AG09319 (cell line): Measurements from ENCODE around the gene PRR5.
"Not testable (repeated sequence)": the region's sequence is repeated elsewhere in the genome, so short reads cannot be mapped to it uniquely, and the experiment has no call there.

Experiments used
- DNase-seq: peaks from one replicate; pipeline ENCODE4 v3.0.0-alpha.2; 2010; ENCODE audit warnings: low read depth; ENCODE audit errors: extremely low read depth
- TF ChIP-seq, protein P1 (sequence below): IDR thresholded peaks from 2 replicates; pipeline ENCODE4 v1.5.1; 2011; ENCODE audit warnings: low read depth, mild to moderate bottlenecking, inconsistent platforms, low read length, moderate library complexity

Gene PRR5

DNA sequence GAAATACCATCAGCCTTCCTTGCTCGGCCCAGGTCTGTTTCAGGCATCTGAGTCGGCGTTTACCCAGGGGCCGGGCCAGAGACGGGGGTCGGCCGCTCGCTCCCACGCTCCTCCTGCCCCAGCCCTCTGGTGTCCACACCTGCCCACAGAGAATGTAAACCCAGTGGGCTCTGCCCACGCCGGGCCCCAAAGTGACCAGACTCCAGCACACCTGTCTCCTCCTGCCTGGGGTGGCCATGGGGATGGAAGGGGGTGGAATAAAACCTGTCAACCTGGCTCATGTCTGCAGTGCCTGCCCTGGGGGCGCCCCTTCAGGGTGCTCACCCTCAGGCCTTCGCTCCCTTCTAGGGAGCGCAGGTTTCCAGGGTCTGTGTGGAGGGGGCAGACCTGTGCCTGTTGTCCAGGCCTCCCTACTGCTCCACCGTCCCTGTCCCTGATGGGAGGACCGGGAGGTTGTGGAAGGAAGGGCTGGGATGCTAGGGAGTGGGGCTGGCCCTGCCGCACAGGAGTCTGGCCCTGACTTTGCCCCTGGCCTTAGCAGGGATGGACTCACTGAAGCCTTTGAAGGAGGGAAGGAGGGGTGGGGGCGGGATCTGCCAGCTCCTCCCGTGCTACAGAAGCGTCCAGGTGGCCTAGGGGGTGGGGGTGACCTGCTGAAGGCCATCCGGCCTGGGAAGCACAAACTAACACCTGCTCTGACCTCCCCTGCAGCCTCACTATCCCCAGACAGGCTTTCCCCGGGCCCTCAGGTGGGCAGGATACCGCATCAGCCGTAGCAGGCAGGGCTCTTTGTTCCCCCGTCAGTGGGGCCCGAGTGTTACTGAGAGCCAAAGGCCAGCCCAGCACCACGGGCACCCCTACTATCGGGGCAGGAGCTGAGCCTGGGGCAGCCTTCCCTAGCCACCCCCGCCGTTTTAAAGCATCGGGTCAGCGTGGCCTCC is 35.7 kb downstream of the PRR5 start:
- TF ChIP-seq, protein P1, sequence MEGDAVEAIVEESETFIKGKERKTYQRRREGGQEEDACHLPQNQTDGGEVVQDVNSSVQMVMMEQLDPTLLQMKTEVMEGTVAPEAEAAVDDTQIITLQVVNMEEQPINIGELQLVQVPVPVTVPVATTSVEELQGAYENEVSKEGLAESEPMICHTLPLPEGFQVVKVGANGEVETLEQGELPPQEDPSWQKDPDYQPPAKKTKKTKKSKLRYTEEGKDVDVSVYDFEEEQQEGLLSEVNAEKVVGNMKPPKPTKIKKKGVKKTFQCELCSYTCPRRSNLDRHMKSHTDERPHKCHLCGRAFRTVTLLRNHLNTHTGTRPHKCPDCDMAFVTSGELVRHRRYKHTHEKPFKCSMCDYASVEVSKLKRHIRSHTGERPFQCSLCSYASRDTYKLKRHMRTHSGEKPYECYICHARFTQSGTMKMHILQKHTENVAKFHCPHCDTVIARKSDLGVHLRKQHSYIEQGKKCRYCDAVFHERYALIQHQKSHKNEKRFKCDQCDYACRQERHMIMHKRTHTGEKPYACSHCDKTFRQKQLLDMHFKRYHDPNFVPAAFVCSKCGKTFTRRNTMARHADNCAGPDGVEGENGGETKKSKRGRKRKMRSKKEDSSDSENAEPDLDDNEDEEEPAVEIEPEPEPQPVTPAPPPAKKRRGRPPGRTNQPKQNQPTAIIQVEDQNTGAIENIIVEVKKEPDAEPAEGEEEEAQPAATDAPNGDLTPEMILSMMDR, result no peak
- DNase-seq, result no peak

DNA sequence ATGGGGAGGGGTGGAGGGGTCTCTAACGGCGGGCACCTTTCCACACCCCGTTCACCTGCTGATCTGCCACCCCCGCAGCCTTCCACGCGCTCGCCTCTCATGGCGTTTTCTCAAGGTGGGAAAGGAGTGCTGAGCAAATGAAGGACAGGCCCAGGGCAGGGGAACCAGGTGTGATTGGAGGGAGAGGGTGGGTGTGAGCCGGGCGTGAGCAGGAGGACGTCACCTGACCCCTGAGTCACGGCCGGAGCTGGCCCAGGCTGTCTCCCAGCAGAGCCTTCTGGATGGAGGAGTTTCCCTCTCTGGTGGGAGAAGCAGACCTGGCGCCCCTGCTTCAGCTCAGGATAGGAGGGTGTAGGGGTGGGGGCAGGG is 36.3 kb downstream of the PRR5 start:
- TF ChIP-seq, protein P1, result no peak
- DNase-seq, result no peak

DNA sequence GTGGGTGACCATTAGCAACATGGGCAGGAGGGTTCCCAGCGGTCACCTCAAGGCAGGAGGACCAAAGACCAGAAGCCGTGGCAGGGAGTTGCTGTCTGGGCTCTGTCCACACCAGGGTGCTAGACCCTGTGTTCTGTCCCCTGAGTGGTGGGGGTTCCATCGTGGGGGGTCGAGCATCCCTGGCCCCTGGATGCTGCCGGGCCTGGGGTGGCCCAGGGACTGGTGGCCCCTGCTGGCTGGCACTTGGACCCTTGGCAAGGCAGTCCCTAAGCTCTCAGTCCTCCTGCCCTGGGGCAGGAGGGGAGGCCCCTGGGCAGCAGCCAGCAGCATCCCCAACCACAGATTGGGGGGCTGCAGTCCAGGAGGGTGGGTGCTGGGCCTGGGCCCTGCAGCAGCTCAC is 37.0 kb downstream of the PRR5 start:
- TF ChIP-seq, protein P1, result no peak
- no peak for DNase-seq

DNA sequence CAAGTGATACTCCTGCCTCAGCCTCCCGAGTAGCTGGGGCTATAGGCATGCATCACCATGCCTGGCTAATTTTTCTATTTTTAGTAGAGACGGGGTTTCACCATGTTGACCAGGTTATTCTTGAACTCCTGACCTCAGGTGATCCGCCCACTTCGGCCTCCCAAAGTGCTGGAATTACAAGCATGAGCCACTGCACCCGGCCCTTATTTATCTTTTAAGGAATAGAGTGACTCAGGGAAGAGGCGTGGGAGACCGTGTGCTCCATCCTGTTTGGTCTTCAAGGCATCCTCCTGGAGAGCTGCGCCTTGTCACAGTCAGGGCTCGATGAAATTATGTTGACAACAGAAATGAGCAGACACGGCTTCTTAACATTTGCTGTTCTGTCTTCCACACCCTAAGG is 37.7 kb downstream of the PRR5 start:
- DNase-seq, result not testable (repeated sequence)

DNA sequence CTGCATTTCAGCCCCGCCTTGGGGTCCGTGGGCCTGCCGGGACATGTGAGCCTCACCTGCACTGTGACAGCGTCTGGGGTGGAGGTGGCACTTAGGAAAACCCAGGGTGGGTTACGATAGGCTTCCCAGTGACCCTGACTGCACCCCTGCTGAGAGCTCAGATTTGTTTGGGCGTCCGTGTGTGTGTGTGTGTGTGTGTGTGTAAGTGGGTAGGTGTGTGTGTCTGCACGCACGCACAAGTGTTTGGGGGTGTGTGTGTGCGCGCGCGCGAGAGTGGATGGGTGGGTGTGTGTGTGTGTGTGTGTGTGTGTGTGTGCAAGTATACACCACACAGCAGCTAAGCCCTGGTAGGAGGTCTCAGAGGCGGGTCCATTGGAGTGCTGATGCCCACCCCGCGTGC is 38.3 kb downstream of the PRR5 start:
- DNase-seq, result no peak
- TF ChIP-seq, protein P1, result no peak

DNA sequence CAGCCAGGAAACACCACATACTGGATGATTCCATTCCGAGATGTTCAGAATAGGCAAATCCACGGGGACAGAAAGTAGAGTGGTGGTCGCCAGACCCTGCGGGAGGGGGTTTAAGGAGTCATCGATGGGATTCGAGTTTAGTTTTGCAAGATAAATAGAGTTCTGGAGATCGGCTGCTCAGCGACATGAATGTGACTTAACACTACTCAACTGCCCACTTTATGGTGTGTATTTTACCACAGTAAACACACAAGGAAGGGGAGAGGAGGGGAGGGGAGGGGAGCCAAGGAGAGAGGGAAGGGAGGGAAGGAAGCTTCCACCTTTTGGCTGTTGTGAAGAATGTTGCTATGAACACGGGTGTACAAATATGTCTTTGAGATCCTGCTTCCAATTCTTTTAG is 39.9 kb downstream of the PRR5 start:
- DNase-seq, result no peak
- TF ChIP-seq, protein P1, result no peak

DNA sequence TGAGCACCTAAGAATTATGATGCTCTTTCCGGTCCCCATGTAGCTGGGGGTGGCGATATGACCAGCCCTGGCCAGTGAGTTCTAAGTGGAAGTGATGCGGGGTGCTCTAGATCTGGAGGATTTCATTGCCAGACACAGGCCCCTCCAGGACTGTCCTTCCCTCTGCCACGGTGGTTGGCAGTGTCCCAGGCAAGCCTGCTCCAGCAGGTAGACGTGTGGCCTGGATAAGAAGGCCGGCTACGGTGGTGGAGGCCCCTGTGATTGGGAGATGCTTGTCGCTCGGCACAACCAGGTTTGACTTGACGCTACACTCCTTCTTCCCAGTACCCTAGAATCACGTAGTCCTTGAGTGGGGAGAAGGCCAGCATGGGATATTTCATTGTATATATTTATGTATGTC is 41.2 kb downstream of the PRR5 start:
- TF ChIP-seq, protein P1, result no peak
- DNase-seq, result no peak

DNA sequence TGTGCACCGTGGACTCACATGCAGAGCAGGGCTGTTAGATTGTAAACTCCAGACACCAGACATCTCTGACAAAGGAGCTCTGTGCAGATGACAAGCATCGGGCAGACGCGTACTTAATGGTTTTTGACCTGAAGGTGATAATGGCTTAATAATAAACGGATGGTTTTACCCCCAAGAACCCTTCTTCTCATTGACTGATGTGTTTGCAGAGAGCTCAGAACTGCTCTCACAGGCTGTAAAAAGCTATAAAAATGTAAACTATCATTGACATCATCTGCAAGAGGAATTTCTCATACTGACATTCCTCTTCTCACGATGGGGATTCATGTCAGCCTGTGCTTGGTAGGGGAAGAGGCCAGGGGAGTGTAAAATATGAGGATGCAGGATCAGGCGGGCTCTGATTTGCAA is 41.8 kb downstream of the PRR5 start:
- no peak for DNase-seq
- TF ChIP-seq, protein P1, result no peak
